ENCODE measurements around the gene CEND1. TPM values are rescaled to one million over a fixed set of nuclear protein-coding genes. Genes with fewer than 3 reads are reported as not detected.

Gene CEND1
- polyA plus RNA-seq, 1 donor (not counting 4 experiments of a cell fraction or from before 2014, with no cell fraction given): not detected

DNA sequence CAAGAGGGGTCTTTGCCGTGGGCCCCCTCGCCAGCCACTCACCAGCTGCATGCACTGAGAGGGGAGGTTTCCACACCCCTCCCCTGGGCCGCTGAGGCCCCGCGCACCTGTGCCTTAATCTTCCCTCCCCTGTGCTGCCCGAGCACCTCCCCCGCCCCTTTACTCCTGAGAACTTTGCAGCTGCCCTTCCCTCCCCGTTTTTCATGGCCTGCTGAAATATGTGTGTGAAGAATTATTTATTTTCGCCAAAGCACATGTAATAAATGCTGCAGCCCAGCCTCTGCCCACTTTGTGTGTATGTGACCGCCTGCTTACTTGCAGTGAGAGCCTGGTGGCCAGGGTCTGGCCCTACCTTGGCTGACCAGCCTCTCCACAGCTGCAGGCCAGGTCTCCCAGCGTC lies 35.1 kb upstream of the CEND1 start:
- H4K20me1 ChIP-seq (ENCODE audit: control insufficient read depth, extremely low read depth, insufficient read depth, low read length): no peaks in the 10 kb centered on the region
- no peaks in the 10 kb centered on the region for H3K9me3 ChIP-seq (ENCODE audit: control insufficient read depth, low read depth, low read length)
- H3K27ac ChIP-seq (ENCODE audit: control insufficient read depth, insufficient read depth, low read length): no peak overlapping the region
- H3K9ac ChIP-seq (ENCODE audit: control insufficient read depth, extremely low read depth, insufficient read depth, low read length): no peak overlapping the region
- H3K4me3 ChIP-seq (ENCODE audit: control insufficient read depth in 2 of 3, extremely low read depth in 1 of 3, insufficient read depth in 2 of 3, low read depth in 1 of 3, low read length in 3 of 3): no peak overlapping the region
- DNase-seq (ENCODE audit: low read depth, low spot score) (no peak), FAIRE-seq (no peak)
- peaks cover 0 to 8% of the 10 kb centered on the region in 2 experiments for H3K36me3 ChIP-seq (ENCODE audit: control insufficient read depth in 2 of 2, extremely low read depth in 1 of 2, insufficient read depth in 2 of 2, low read length in 2 of 2)
- TF ChIP-seq EZH2 (IDR thresholded peaks at IDR 0.05; ENCODE audit: low read length): no peak
- TF ChIP-seq, protein P1, sequence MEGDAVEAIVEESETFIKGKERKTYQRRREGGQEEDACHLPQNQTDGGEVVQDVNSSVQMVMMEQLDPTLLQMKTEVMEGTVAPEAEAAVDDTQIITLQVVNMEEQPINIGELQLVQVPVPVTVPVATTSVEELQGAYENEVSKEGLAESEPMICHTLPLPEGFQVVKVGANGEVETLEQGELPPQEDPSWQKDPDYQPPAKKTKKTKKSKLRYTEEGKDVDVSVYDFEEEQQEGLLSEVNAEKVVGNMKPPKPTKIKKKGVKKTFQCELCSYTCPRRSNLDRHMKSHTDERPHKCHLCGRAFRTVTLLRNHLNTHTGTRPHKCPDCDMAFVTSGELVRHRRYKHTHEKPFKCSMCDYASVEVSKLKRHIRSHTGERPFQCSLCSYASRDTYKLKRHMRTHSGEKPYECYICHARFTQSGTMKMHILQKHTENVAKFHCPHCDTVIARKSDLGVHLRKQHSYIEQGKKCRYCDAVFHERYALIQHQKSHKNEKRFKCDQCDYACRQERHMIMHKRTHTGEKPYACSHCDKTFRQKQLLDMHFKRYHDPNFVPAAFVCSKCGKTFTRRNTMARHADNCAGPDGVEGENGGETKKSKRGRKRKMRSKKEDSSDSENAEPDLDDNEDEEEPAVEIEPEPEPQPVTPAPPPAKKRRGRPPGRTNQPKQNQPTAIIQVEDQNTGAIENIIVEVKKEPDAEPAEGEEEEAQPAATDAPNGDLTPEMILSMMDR (optimal IDR thresholded peaks at IDR 0.05 in 1 of 3, IDR thresholded peaks at IDR 0.05 in 1 of 3, conservative IDR thresholded peaks at IDR 0.05 in 1 of 3; ENCODE audit: extremely low read depth in 1 of 3, insufficient read depth in 2 of 3, low read length in 3 of 3): no peak
- peaks cover 7% of the 10 kb centered on the region for H3K9me1 ChIP-seq (ENCODE audit: control insufficient read depth, extremely low read depth, insufficient read depth, low read length)
- no peak overlapping the region for H2AFZ ChIP-seq (ENCODE audit: control insufficient read depth, low read length)
- dilution Hi-C loops (cut with MboI; ENCODE audit: extremely low pct_ligation_motif_present, low sequenced_read_pairs): no loop called here
- peaks cover 37% of the 10 kb centered on the region for H3K27me3 ChIP-seq (ENCODE audit: control insufficient read depth, extremely low read depth, insufficient read depth, low read length)
- H3K4me2 ChIP-seq (ENCODE audit: control insufficient read depth, extremely low read depth, insufficient read depth, low read depth, low read length): no peak overlapping the region
- peaks cover 6% of the 10 kb centered on the region for H3K79me2 ChIP-seq (ENCODE audit: control insufficient read depth, insufficient read depth, low read length)
- peaks cover 29% of the 10 kb centered on the region for H3K4me1 ChIP-seq (ENCODE audit: control insufficient read depth, extremely low read depth, insufficient read depth, low read length)

- no peak overlapping the region for H3K4me2 ChIP-seq (ENCODE audit: control insufficient read depth, extremely low read depth, insufficient read depth, low read depth, low read length)
- H3K79me2 ChIP-seq (ENCODE audit: control insufficient read depth, insufficient read depth, low read length): peaks cover 6% of the 10 kb centered on the region
- dilution Hi-C loops (cut with MboI; ENCODE audit: extremely low pct_ligation_motif_present, low sequenced_read_pairs): no loop called here
- no peaks in the 10 kb centered on the region for H3K9me3 ChIP-seq (ENCODE audit: control insufficient read depth, low read depth, low read length)
- H4K20me1 ChIP-seq (ENCODE audit: control insufficient read depth, extremely low read depth, insufficient read depth, low read length): no peaks in the 10 kb centered on the region
- peaks cover 24% of the 10 kb centered on the region for H3K4me1 ChIP-seq (ENCODE audit: control insufficient read depth, extremely low read depth, insufficient read depth, low read length)
- no peak for TF ChIP-seq EZH2 (IDR thresholded peaks at IDR 0.05; ENCODE audit: low read length)
- TF ChIP-seq, protein P1 (optimal IDR thresholded peaks at IDR 0.05 in 1 of 3, IDR thresholded peaks at IDR 0.05 in 1 of 3, conservative IDR thresholded peaks at IDR 0.05 in 1 of 3; ENCODE audit: extremely low read depth in 1 of 3, insufficient read depth in 2 of 3, low read length in 3 of 3): no peak
- H3K27ac ChIP-seq (ENCODE audit: control insufficient read depth, insufficient read depth, low read length): no peak overlapping the region
- FAIRE-seq: no peak
- DNase-seq (ENCODE audit: low read depth, low spot score): no peak
- no peak overlapping the region for H3K9ac ChIP-seq (ENCODE audit: control insufficient read depth, extremely low read depth, insufficient read depth, low read length)
- no peak overlapping the region for H3K4me3 ChIP-seq (ENCODE audit: control insufficient read depth in 2 of 3, extremely low read depth in 1 of 3, insufficient read depth in 2 of 3, low read depth in 1 of 3, low read length in 3 of 3)
- H2AFZ ChIP-seq (ENCODE audit: control insufficient read depth, low read length): no peak overlapping the region
- H3K27me3 ChIP-seq (ENCODE audit: control insufficient read depth, extremely low read depth, insufficient read depth, low read length): peaks cover 32% of the 10 kb centered on the region
- H3K36me3 ChIP-seq (ENCODE audit: control insufficient read depth in 2 of 2, extremely low read depth in 1 of 2, insufficient read depth in 2 of 2, low read length in 2 of 2): peaks cover 0 to 8% of the 10 kb centered on the region in 2 experiments
- H3K9me1 ChIP-seq (ENCODE audit: control insufficient read depth, extremely low read depth, insufficient read depth, low read length): peaks cover 7% of the 10 kb centered on the region
Measured at GRCh38 chr11:824292-824880, 34.5 kb upstream of the CEND1 start.

Data from keratinocyte (primary cell).